ENCODE measurements around the gene PYROXD2. TPM values are rescaled to one million over a fixed set of nuclear protein-coding genes. Genes with fewer than 3 reads are reported as not detected.

The PYROXD2 gene
- total RNA-seq, 1 experiment from 2014 or later: 8.1 TPM

DNA sequence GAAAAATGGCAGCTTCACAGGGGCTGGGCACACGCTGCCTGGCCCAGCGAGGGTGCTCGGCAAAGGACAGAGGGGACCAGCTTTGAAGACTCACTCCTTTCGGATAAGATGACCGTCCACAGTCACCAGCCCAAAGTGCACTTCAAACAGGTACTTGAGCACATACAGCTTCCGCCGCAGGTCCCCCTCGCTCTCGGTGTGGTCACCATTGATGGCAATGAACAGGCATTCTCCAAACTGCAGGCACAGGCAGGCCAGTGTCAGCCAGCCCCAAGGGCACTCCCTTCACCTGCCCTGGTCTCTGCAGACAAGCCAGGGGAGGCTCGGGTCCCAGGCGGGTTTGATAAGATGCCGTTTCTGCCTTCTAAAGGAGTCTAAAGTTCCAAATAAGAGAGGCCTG is 20.2 kb upstream of the PYROXD2 start:
- H3K27ac Mint-ChIP-seq: no peak overlapping the region
- DNase-seq (ENCODE audit: low spot score): no peak
- TF ChIP-seq CTCF (IDR thresholded peaks at IDR 0.05): no peak
- no peak for TF ChIP-seq EMX1 (CRISPR knock-in tag; IDR thresholded peaks at IDR 0.05)
- no peak for TF ChIP-seq MXD4 (CRISPR knock-in tag; IDR thresholded peaks at IDR 0.05; ENCODE audit: borderline replicate concordance)
- TF ChIP-seq HMGXB4 (CRISPR knock-in tag; IDR thresholded peaks at IDR 0.05): no peak
- no peaks in the 10 kb centered on the region for H3K27me3 Mint-ChIP-seq (ENCODE audit: low read depth)
- ATAC-seq: no peak
- peaks cover 37% of the 10 kb centered on the region for H3K9me3 Mint-ChIP-seq
- POLR2A ChIA-PET: no interaction called here
- H3K36me3 Mint-ChIP-seq: peaks cover 89% of the 10 kb centered on the region
- H3K4me1 Mint-ChIP-seq: peaks cover 10% of the 10 kb centered on the region
- CTCF ChIA-PET: interaction anchor here (3.8 kb wide), 1 partner anchor 10 kb away, joined by 18 read pairs; no protein-coding TSS in a partner anchor
- H3K4me3 Mint-ChIP-seq: no peak overlapping the region

GRCh38 chr10:98433881-98434732 is 19.1 kb upstream of the PYROXD2 start:
- TF ChIP-seq SMAD3 (CRISPR knock-in tag; IDR thresholded peaks at IDR 0.05; ENCODE audit: borderline replicate concordance) (no peak), PRDM15 (CRISPR knock-in tag; IDR thresholded peaks at IDR 0.05) (no peak), NR2C2 (CRISPR knock-in tag; IDR thresholded peaks at IDR 0.05) (no peak), NR3C1 (CRISPR knock-in tag; conservative IDR thresholded peaks at IDR 0.05; ENCODE audit: low read depth) (no peak), ZNF416 (CRISPR knock-in tag; IDR thresholded peaks at IDR 0.05) (no peak), ZNF423 (CRISPR knock-in tag; IDR thresholded peaks at IDR 0.05) (no peak), FOXP1 (CRISPR knock-in tag; IDR thresholded peaks at IDR 0.05; ENCODE audit: borderline replicate concordance) (no peak), NFYB (CRISPR knock-in tag; conservative IDR thresholded peaks at IDR 0.05; ENCODE audit: low read depth) (no peak), OVOL2 (CRISPR knock-in tag; IDR thresholded peaks at IDR 0.05; ENCODE audit: borderline replicate concordance) (no peak), NFE2L1 (CRISPR knock-in tag; IDR thresholded peaks at IDR 0.05) (no peak), TP53 (CRISPR knock-in tag; IDR thresholded peaks at IDR 0.05) (no peak), ZNF232 (CRISPR knock-in tag; IDR thresholded peaks at IDR 0.05) (no peak), PRRX2 (CRISPR knock-in tag; IDR thresholded peaks at IDR 0.05) (no peak), IRF2 (CRISPR knock-in tag; IDR thresholded peaks at IDR 0.05; ENCODE audit: borderline replicate concordance, low read depth) (no peak), FOXK1 (CRISPR knock-in tag; IDR thresholded peaks at IDR 0.05) (no peak), CREM (CRISPR knock-in tag; IDR thresholded peaks at IDR 0.05) (no peak)
- TF ChIP-seq, protein P1, sequence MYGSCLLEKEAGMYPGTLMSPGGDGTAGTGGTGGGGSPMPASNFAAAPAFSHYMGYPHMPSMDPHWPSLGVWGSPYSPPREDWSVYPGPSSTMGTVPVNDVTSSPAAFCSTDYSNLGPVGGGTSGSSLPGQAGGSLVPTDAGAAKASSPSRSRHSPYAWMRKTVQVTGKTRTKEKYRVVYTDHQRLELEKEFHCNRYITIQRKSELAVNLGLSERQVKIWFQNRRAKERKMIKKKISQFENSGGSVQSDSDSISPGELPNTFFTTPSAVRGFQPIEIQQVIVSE (CRISPR knock-in tag; IDR thresholded peaks at IDR 0.05; ENCODE audit: borderline replicate concordance): no peak
- TF ChIP-seq, protein P2, sequence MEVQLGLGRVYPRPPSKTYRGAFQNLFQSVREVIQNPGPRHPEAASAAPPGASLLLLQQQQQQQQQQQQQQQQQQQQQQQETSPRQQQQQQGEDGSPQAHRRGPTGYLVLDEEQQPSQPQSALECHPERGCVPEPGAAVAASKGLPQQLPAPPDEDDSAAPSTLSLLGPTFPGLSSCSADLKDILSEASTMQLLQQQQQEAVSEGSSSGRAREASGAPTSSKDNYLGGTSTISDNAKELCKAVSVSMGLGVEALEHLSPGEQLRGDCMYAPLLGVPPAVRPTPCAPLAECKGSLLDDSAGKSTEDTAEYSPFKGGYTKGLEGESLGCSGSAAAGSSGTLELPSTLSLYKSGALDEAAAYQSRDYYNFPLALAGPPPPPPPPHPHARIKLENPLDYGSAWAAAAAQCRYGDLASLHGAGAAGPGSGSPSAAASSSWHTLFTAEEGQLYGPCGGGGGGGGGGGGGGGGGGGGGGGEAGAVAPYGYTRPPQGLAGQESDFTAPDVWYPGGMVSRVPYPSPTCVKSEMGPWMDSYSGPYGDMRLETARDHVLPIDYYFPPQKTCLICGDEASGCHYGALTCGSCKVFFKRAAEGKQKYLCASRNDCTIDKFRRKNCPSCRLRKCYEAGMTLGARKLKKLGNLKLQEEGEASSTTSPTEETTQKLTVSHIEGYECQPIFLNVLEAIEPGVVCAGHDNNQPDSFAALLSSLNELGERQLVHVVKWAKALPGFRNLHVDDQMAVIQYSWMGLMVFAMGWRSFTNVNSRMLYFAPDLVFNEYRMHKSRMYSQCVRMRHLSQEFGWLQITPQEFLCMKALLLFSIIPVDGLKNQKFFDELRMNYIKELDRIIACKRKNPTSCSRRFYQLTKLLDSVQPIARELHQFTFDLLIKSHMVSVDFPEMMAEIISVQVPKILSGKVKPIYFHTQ (CRISPR knock-in tag; IDR thresholded peaks at IDR 0.05): no peak
- TF ChIP-seq, protein P3, sequence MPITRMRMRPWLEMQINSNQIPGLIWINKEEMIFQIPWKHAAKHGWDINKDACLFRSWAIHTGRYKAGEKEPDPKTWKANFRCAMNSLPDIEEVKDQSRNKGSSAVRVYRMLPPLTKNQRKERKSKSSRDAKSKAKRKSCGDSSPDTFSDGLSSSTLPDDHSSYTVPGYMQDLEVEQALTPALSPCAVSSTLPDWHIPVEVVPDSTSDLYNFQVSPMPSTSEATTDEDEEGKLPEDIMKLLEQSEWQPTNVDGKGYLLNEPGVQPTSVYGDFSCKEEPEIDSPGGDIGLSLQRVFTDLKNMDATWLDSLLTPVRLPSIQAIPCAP (CRISPR knock-in tag; IDR thresholded peaks at IDR 0.05): no peak
- Mint-ChIP-seq H3K27ac (no peak overlapping the region), H3K27me3 (ENCODE audit: low read depth) (no peaks in the 10 kb centered on the region), H3K36me3 (peaks cover 79% of the 10 kb centered on the region), H3K9me3 (peaks cover 26% of the 10 kb centered on the region), H3K4me1 (peaks cover 10% of the 10 kb centered on the region), H3K4me3 (no peak overlapping the region)
- ATAC-seq: no peak
- ChIA-PET CTCF (interaction anchor here (1.7 to 3.8 kb wide), 2 partner anchors 9 to 10 kb away, joined by 5 to 18 read pairs; no protein-coding TSS in a partner anchor), POLR2A (no interaction called here)
- no peak for DNase-seq (ENCODE audit: low spot score)

Data from WTC11 (cell line).